DOHH2 (cell line): Measurements from ENCODE around the gene BCL2L11.

Source experiments
- H3F3A ChIP-seq: fragments of 200-600 bp; sonication (generic), shearing (Covaris generic); 2 replicates; pipeline ENCODE4 v1.6.0; 2016; ENCODE audit warnings: antibody characterized with exemption, mild to moderate bottlenecking; ENCODE audit not compliant: control insufficient read depth, insufficient read depth
- H3K27ac ChIP-seq: fragments of 200-600 bp; sonication (generic); 2 replicates; pipeline ENCODE4 v1.5.1; 2014; ENCODE audit warnings: low read depth, mild to moderate bottlenecking, low read length, moderate library complexity
- H3K27me3 ChIP-seq: fragments of 200-600 bp; sonication (generic); 2 replicates; pipeline ENCODE4 v1.6.1; 2014; ENCODE audit warnings: mild to moderate bottlenecking, low read length, mixed read lengths; ENCODE audit not compliant: control insufficient read depth
- H3K36me3 ChIP-seq: fragments of 200-600 bp; sonication (generic); 2 replicates; pipeline ENCODE4 v1.6.1; 2014; ENCODE audit warnings: mild to moderate bottlenecking, low read length, moderate library complexity, mixed read lengths; ENCODE audit not compliant: control insufficient read depth
- H3K4me1 ChIP-seq: fragments of 200-600 bp; sonication (generic); 2 replicates; pipeline ENCODE4 v1.6.1; 2014; ENCODE audit warnings: mild to moderate bottlenecking, low read length, mixed read lengths; ENCODE audit not compliant: control insufficient read depth
- H3K4me2 ChIP-seq: fragments of 200-600 bp; sonication (generic); 2 replicates; pipeline ENCODE4 v1.6.0; 2014; ENCODE audit warnings: mild to moderate bottlenecking, low read length, moderate library complexity
- H3K4me3 ChIP-seq: fragments of 200-600 bp; sonication (generic); 2 replicates; pipeline ENCODE4 v1.5.1; 2014; ENCODE audit warnings: mild to moderate bottlenecking, low read length, mixed read lengths
- H3K79me2 ChIP-seq: fragments of 200-600 bp; sonication (generic); 2 replicates; pipeline ENCODE4 v1.6.1; 2014; ENCODE audit warnings: mild to moderate bottlenecking, low read length, mixed read lengths; ENCODE audit not compliant: control insufficient read depth
- H3K9me2 ChIP-seq: fragments of 200-600 bp; sonication (generic); replicated peaks from 2 replicates; pipeline ENCODE4 v1.6.1; 2014; ENCODE audit warnings: mild to moderate bottlenecking, low read length, mixed read lengths; ENCODE audit not compliant: control insufficient read depth
- H3K9me3 ChIP-seq: fragments of 200-600 bp; sonication (generic); 2 replicates; pipeline ENCODE4 v1.6.1; 2014; ENCODE audit warnings: antibody characterized with exemption, low read length, mixed read lengths; ENCODE audit not compliant: control insufficient read depth, insufficient read depth
- H4K20me1 ChIP-seq: fragments of 200-600 bp; sonication (generic); 2 replicates; pipeline ENCODE4 v1.6.0; 2014; ENCODE audit warnings: low read depth, mild to moderate bottlenecking, antibody characterized with exemption, low read length, moderate library complexity; ENCODE audit not compliant: control insufficient read depth, insufficient read depth
- EZH2phosphoT487 ChIP-seq: fragments of 200-600 bp; sonication (generic); IDR thresholded peaks from 2 replicates; pipeline ENCODE4 v1.6.1; 2017; ENCODE audit warnings: borderline replicate concordance, mild to moderate bottlenecking, antibody characterized with exemption, low read length, moderate library complexity, mixed read lengths
- TF ChIP-seq, protein P1 (sequence below): fragments of 200-600 bp; sonication (generic); IDR thresholded peaks from one replicate; pipeline ENCODE4 v1.5.1; 2014; ENCODE audit warnings: antibody characterized with exemption, mild to moderate bottlenecking, low read depth, low read length; ENCODE audit not compliant: poor library complexity, severe bottlenecking

BCL2L11 gene

DNA sequence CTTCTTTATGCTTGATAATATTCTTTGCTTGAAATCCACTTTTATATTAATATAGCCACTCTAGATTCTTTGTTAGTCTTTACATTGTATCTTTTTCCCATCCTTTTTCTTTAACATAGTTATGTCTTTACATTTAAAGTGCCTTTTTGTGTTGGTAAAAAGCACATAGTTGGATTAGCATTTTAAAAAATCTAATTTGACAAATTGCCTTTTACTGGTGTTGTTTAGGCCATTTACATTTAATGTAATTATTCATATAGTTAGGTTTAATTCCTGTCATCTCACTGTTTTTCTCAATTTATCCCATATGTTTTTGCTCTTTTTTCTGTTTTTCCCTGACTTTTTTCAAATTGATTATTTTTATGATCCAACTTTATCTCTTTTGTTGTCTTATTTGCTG is 93.2 kb downstream of the BCL2L11 start:
- H3F3A ChIP-seq: no peaks in the 10 kb centered on the region; the same call in 1 of the 2 replicates
- no peaks in the 10 kb centered on the region; the same call in 1 of the 2 replicates for H3K36me3 ChIP-seq

DNA sequence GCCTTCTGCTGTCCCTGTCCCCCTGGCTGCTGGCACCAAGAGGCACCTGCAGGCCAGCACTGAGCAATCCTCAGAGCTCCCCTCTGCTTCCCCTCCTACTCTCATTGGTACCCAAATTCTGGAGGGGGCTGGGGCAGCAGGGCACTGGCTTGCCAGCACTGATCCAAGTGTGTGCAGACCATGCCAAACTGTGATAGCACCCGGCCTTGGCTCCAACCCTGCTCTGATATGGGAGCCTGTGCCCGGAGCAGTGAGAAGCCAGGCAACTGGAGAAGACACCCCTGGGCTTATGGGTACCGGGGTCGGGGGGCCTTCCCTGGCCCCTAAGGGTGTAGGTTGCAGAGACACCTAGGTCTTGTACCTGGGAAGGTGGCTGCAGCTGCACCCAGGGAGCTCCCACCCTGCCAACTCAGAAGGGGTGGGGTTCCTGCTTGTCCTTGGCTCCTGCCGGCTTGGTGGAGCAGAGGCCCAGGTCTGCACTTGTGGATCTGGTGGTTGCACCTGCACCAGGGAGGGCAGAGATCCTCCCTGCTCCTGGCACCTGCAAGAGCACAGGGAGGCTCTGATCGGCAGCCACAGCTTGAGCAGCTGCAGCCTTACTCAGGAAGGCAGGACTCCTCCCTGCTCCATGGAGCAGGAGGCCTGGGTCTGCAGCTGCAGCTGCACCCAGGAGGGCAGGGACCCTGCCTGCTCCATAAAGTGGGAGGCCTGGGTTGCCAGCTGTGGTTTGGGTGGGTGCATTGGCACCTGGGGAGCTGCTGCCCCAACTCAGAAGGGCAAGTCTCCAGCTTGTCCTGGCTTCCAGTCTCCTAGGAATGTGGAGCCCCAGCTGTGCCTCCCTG is 96.3 kb downstream of the BCL2L11 start:
- H3K79me2 ChIP-seq: no peaks in the 10 kb centered on the region
- no peaks in the 10 kb centered on the region for H4K20me1 ChIP-seq
- H3K4me1 ChIP-seq: peaks cover 51% of the 10 kb centered on the region
- H3K9me2 ChIP-seq: no peaks in the 10 kb centered on the region
- peaks cover 4% of the 10 kb centered on the region; the same call in 1 of the 2 replicates for H3F3A ChIP-seq
- no peaks in the 10 kb centered on the region; the same call in 1 of the 2 replicates for H3K36me3 ChIP-seq
- H3K9me3 ChIP-seq: peaks cover 32% of the 10 kb centered on the region
- no peak overlapping the region for H3K4me3 ChIP-seq
- no peak overlapping the region for H3K27ac ChIP-seq
- TF ChIP-seq, protein P1, sequence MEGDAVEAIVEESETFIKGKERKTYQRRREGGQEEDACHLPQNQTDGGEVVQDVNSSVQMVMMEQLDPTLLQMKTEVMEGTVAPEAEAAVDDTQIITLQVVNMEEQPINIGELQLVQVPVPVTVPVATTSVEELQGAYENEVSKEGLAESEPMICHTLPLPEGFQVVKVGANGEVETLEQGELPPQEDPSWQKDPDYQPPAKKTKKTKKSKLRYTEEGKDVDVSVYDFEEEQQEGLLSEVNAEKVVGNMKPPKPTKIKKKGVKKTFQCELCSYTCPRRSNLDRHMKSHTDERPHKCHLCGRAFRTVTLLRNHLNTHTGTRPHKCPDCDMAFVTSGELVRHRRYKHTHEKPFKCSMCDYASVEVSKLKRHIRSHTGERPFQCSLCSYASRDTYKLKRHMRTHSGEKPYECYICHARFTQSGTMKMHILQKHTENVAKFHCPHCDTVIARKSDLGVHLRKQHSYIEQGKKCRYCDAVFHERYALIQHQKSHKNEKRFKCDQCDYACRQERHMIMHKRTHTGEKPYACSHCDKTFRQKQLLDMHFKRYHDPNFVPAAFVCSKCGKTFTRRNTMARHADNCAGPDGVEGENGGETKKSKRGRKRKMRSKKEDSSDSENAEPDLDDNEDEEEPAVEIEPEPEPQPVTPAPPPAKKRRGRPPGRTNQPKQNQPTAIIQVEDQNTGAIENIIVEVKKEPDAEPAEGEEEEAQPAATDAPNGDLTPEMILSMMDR: no peak
- TF ChIP-seq EZH2phosphoT487: no peak
- H3K4me2 ChIP-seq: no peak overlapping the region
- no peaks in the 10 kb centered on the region for H3K27me3 ChIP-seq

More for the DNA sequence above, 93.2 kb downstream of the BCL2L11 start:
- H4K20me1 ChIP-seq: no peaks in the 10 kb centered on the region
- no peaks in the 10 kb centered on the region for H3K79me2 ChIP-seq
- H3K27me3 ChIP-seq: no peaks in the 10 kb centered on the region
- no peaks in the 10 kb centered on the region for H3K9me2 ChIP-seq
- H3K4me2 ChIP-seq: no peak overlapping the region
- H3K4me3 ChIP-seq: no peak overlapping the region
- TF ChIP-seq, protein P1: no peak
- TF ChIP-seq EZH2phosphoT487: no peak
- peaks cover 44% of the 10 kb centered on the region for H3K4me1 ChIP-seq
- no peak overlapping the region for H3K27ac ChIP-seq
- peaks cover 37% of the 10 kb centered on the region for H3K9me3 ChIP-seq
